GM23338 (cell line): ENCODE measurements around the gene OTOP2.

Experiments used
- CREB1 ChIP-seq: fragments of 250-450 bp; sonication (Bioruptor Pico); IDR thresholded peaks from 2 replicates; pipeline ENCODE4 v1.5.0; 2020; ENCODE audit warnings: low read depth, mild to moderate bottlenecking, moderate library complexity
- EZH2 ChIP-seq: fragments of 200-600 bp; sonication (generic); IDR thresholded peaks from one replicate; pipeline ENCODE4 v1.8.0; 2017; ENCODE audit warnings: antibody characterized with exemption, mild to moderate bottlenecking, low read depth; ENCODE audit not compliant: unreplicated experiment
- EZH2phosphoT487 ChIP-seq: fragments of 200-600 bp; sonication (generic); IDR thresholded peaks from one replicate; pipeline ENCODE4 v1.8.1; 2018; ENCODE audit warnings: antibody characterized with exemption; ENCODE audit not compliant: unreplicated experiment
- NANOG ChIP-seq: IDR thresholded peaks from 2 replicates; pipeline ENCODE4 v1.6.1; 2016; ENCODE audit warnings: antibody characterized with exemption, borderline replicate concordance
- POLR2AphosphoS5 ChIP-seq: IDR thresholded peaks from 2 replicates; pipeline ENCODE4 v1.6.1; 2016; ENCODE audit warnings: antibody characterized with exemption, low read depth
- REST ChIP-seq: IDR thresholded peaks from one replicate; pipeline ENCODE4 v1.6.1; 2018; ENCODE audit warnings: antibody characterized with exemption; ENCODE audit not compliant: unreplicated experiment
- STAT1 ChIP-seq: IDR thresholded peaks from one replicate; pipeline ENCODE4 v1.6.1; 2016; ENCODE audit warnings: antibody characterized with exemption; ENCODE audit not compliant: unreplicated experiment
- ZNF331 ChIP-seq: fragments of 250-450 bp; sonication (Bioruptor Pico); IDR thresholded peaks from 2 replicates; pipeline ENCODE4 v1.5.0; 2020; ENCODE audit warnings: low read depth, mild to moderate bottlenecking, moderate library complexity
- TF ChIP-seq, protein P1 (sequence below), 2 experiments: fragments of 200-600 bp in 1 of 2; sonication (generic) in 1 of 2; conservative IDR thresholded peaks; 2 replicates each; pipeline versions ENCODE4 v1.5.1 to v1.6.1; 2016 to 2017; ENCODE audit warnings: antibody characterized with exemption in 2 of 2, low read depth in 2 of 2, mild to moderate bottlenecking in 2 of 2, moderate library complexity in 1 of 2

DNA sequence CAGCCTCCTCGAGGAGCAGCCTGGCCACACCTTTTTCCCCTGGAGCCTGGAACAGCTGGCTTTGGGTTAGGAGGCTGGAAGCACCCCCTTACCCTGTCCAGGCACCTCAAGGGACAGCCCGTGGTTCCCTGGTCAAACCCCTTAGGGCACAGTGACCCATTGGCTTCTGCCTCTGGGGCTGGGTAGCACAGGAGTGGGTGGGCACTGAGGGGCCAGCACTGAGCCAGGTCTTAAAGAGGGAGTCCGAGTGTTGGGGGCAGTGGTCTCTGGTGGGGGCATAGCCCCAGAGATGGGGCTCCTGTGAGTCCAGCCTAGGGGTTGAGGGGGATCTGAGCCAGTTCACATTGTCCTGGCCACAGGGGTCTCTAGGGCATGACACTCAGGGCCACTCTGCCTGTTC, 27.0 kb downstream of the OTOP2 start:
- TF ChIP-seq, protein P1, sequence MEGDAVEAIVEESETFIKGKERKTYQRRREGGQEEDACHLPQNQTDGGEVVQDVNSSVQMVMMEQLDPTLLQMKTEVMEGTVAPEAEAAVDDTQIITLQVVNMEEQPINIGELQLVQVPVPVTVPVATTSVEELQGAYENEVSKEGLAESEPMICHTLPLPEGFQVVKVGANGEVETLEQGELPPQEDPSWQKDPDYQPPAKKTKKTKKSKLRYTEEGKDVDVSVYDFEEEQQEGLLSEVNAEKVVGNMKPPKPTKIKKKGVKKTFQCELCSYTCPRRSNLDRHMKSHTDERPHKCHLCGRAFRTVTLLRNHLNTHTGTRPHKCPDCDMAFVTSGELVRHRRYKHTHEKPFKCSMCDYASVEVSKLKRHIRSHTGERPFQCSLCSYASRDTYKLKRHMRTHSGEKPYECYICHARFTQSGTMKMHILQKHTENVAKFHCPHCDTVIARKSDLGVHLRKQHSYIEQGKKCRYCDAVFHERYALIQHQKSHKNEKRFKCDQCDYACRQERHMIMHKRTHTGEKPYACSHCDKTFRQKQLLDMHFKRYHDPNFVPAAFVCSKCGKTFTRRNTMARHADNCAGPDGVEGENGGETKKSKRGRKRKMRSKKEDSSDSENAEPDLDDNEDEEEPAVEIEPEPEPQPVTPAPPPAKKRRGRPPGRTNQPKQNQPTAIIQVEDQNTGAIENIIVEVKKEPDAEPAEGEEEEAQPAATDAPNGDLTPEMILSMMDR (conservative IDR thresholded peaks at IDR 0.05; ENCODE audit: low read depth in 2 of 2), result no peak
- TF ChIP-seq EZH2 (no peak), POLR2AphosphoS5 (no peak), EZH2phosphoT487 (no peak), REST (no peak), CREB1 (CRISPR knock-in tag) (no peak), STAT1 (no peak), ZNF331 (CRISPR knock-in tag) (no peak), NANOG (no peak)
